Stimulated activated CD8-positive, alpha-beta memory T cell treated with anti-CD3 and anti-CD28 coated beads, Interleukin-12 subunit alpha, Interleukin-12 subunit beta, amount 100 ng/mL, for 4 hours (primary cell): Measurements from ENCODE around the gene CNOT1.
"Not testable (repeated sequence)": the region's sequence is repeated elsewhere in the genome, so short reads cannot be mapped to it uniquely, and the experiment has no call there.

ENCODE experiments used
- DNase-seq: peaks from one replicate; pipeline ENCODE4 v3.0.0-alpha.2; 2020; ENCODE audit warnings: low read depth

The CNOT1 gene

DNA sequence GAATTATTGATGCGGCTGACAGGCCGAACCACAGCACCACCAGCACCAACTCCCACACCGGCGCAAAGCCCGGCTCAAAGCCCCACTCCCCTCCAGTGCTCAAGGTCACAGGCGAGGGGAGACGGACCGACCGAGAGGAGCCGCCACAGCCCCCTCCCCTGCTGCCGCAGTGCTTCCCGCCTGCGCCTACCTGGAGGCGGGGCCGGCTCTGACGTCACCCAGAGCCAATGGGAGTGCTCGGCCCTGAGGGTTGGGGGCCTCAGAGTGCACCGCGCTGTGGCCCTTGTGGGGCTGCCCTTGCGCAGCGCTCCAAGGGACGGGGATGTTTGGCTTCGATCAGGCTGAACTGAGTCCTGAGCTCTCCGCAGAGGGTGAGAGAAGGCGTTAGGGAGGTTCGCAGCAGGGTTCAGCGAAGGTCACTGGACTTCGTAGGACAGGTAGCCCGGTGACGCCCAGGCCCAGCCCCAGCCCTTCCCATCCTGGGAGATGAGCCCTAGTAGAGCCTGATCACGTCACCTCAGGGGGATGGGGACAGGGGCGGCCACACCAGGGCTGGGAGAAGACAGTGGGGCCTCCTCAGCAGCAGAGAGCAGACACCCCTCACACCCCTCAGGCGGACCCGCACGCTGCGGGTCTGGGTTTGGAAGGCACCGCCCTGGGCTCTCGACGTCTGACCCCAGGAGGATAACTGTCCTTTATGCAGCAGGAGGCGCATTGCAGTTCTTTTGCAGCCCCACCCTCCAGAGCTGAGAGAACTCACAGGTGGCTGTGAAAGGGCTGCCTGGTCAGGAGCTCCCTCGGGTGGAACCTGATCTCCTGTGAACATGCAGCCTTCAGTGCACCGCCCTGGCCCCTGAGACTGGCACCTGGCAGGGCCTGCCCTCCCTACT, 128.1 kb downstream of the CNOT1 start:
- DNase-seq, result peak; percentile 27

DNA sequence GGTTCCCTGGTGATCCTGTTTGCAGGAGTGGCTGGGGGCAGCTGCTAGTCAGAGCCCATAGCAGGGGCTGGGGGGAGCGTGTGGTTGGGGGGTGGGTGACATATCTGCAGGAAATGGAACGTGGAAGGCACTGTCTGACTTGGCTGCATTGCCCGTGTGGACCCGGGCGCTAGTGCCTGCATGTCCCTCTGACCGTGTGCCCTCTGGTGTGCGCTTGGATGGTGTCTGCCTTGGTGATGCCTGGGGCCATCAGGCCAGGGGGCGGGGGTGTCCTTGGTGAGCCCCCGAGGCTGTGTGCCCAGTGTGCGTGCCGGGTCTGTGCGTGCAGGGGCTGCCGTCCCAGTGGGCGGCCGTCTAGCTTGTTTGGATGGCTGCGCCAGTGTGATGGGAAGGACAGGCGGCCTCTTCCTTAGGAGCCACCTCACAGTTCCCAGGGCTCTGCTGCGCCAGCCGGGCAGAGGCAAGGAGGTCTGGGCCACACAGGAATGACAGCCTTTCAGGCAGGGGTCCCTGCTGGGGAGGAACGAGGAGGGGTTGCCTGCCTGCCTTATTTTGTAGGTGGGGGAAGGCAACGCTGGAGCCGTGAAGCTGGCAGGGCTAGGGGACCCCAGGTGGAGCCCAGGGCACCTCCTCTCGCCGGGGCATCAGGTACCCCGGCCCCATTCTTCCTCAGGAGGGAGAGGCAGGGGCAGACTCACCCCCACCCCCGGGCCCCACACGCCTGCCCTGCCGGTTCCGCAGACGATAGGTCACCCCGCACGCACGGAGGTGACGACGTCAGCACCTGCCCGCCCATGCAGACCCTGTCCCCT, 129.0 kb downstream of the CNOT1 start:
- DNase-seq, result no peak

DNA sequence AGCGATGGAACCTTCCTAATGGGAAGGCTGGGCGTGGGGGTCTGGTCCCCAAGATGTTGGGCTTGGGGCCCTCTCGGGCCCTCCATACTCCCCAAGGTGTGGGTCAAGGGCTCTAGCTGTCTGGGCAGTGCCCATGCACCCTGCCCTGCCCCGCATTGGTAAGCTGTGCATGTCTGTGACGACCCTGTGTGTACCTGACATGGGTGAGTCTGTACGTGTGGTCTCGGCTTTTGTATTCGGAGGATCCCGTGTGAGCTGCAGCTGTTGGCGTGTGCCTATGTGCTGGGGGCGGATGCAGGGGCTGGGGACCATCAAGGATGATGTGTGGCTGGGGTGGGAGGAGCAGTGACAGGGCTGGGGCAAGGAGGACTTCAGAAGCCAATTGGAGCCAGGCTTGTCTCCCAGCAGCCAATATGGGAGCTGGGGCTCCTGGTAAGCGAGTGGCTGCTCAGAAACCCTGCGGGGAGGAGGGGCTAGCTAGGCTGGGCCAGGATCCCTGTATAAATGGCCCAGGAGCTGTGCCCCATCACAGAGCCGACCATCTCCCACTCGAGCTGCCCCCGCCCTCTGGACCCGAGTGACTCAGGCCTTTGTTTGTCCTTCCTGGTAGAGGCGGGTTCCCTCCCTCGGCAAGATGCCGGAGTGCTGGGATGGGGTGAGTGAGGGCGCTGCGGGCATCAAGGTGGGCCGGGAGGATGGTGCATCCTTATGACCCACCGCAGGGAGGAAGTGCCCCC, 129.8 kb downstream of the CNOT1 start, which contains the start of gene NDRG4:
Gene NDRG4 (plus strand): TSS at position 529 of the 737 bp plus-strand sequence. CDS start 106 bp downstream, at position 635.
- DNase-seq, result no peak

DNA sequence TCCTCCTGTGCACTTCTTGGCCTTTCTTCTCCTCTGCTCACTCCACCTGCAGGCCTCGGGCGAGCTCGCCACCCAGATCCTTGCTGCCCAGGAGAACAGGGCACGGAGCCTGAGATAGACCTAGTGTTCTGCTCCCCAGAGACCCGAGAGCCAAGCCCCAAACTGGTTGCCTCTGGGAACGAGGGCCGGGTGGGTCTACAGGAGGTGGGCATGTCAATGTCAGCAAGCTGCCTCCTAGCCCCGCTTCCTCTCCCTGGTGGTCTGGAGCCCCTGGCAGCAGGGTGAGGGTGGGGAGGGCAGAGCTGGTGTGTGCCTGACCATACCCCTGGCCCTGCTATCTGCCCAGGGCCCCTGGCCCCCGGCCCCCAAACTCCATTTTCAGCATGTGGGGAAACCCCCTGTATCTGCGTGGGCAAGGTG, 130.5 kb downstream of the CNOT1 start:
- DNase-seq, result no peak

DNA sequence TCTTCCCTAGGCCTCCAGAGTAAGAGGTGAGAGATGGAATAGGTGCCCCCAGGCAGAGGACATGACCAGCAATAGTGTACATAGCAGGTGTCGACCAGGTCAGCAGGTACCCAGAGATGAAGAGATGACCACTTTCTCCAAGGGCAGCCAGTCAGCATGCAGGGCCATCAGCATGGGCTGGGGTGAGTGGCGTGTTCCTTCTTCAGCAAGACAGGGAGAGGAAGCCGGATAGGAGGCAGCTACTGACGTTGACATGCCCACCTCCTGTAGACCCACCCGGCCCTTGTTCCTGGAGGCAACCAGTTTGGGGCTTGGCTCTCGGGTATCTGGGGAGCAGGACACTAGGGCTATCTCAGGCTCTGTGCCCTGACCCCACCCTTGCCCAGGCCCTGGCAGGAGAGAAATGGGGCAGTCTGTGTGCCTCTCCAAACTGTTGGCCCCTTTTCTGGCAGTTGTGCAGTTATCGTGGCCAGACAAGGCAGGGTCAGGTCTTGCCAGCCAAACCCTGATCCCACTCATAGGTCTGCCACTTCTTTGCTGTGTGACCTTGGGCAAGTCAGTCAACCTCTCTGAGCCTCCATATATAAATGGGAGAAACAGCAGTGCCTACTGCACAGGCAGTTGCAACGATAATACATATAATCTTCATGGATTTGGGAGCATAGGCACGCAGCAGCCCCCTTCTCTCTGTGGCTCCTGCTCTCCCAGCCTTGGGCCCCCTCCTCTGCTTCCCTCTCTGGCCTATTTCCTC, 131.1 kb downstream of the CNOT1 start:
- DNase-seq, result no peak

DNA sequence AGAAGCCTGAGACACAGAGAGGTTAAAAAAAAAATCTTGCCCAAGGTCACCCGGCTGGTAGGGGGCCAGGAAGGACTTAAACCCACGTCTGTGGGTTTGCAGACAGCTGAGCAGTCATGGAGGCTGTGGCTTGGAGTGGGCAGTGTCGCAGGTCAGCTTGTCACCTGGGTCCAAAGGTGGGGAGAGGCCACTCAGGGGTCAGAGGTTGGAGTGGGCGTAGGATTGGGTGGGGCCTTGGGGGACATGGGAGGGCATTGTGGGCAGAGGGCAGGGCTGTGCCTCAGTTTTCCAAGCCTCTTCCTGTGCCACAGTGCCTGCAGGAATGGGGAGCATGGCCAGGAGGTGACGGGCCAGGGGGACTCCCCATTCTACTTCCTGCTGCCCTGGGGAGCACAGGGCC, 131.7 kb downstream of the CNOT1 start:
- DNase-seq, result no peak

DNA sequence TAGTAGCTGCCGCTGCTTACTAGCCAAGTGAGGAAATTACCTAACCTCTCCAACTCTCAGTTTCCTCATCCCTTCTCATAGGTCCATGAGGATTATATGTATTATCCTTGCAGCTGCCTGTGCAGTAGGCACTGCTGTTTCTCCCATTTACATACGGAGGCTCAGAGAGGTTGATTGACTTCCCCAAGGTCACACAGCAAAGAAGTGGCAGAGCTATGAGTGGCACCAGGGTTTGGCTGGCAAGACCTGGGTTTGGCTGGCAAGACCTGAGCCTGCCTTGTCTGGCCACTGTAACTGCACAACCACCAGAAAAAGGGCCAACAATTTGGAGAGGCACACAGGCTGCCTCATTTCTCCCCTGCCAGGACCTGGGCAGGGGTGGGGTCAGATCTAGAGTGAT, 132.2 kb downstream of the CNOT1 start:
- no peak for DNase-seq

DNA sequence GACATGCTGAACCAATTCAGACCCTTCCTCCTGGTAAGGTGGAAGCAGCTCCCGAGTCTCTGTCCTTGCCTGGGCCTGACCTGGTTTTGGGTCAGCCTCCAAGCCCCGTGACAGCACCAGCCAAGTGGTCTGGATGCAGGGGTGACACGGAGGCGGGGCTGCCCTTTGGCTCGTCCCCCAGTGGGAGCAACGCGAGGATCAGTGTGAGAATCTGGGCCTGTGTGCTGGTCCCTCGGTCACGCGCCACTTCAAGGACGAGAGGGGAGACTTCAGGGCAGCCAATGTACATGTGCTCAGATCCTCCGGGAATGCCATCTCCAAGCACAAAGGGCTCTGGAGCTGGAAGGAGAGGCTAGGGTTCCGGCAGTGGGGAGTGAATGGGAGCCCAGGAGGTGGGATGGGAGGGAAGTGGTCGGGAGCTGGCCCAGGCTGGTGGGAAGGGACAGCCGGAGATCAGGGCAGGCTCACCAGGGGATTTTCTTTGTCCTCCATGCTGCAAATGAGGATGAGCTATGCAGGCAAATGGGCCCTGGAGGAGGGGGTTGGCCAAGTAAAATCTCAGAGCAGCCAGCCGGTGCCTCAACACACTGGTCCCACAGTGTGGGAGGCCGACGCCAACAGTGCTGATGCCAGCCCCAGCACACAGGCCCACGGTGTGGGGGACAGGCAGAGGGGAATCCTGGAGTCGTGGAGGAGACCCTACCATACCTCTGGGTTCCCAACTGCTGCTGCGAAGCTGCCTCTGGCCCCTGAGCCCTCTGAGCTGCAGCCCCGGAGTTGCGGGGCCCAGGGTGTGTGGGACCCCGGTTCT, 133.9 kb downstream of the CNOT1 start:
- DNase-seq, result no peak

DNA sequence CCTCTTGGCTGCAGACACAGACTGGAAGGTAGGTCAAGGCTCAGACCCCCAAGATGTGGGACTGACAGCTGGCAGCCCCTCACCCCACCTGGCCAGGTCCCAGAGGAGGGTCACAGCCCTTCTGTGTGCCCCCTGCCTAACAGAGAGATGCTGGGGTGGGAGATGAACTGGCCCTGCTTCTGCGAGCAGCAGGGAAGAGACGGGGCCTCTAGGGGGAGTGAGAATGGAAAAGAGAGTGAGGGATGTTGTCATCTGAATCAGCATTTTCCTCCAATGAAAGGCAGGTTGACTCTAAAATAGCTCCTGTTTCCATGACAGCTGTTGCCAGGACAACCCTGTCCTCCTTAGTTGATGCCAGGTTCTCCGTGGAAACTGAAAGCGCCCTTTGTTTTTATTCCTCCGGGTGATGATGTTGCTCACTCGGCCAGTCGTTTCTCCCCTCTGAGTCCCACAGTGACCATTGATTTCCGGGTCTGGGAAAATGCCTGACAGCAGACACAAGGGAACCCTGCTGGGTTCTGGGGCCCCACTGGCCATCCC, 134.6 kb downstream of the CNOT1 start:
- DNase-seq, result no peak

DNA sequence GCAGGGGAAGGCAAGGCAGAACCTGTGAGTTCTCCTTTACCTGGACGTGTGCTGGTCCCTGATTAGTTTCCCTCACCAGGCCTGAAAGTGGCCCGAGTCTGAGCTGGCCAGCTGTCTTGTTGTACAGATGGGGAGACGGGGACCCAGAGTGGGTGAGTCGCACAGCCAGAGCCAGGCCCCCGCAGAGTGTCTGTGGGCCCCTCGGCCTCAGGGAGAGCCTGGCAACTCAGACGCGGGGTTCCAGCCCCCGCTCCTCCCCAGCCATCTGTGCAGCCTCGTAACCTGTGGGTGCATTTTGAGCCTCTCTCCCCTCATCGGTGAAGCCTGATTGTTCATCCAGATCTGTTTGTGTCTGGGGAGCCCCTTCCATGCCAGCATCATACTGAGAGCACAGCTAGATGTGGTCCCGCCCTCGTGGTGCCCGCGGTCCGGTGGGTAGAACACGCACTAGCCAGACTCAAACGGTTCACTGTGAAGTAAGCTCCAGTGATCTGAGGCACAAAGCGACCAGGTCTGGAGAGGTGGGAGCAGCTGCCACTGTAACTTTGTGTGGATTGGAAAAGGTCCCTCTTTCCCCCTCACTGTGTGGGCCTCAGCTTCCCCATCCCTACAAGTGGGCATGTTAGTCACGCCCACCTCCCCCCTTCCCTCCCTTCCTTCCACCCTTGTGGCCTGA, 135.7 kb downstream of the CNOT1 start:
- no peak for DNase-seq

DNA sequence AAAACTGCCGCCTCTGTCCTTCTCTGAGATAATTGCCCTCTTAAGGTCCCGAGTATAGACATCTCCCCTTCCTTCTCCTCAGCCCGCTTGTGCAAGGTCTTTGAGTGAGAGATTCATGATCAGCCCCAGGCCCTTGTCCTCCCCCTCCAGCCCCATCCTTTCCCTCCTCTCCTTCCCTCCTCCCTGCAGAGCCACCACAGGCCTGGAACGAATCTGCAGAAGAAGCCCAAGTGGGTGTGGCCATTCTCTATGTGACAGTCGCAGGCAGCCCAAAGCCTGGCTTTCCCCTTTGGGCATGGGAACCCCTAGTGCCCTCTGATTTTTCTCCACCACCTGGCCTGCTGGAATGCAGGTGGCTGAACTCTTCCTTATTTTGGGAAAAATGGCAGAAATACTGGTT, 136.9 kb downstream of the CNOT1 start:
- no peak for DNase-seq

DNA sequence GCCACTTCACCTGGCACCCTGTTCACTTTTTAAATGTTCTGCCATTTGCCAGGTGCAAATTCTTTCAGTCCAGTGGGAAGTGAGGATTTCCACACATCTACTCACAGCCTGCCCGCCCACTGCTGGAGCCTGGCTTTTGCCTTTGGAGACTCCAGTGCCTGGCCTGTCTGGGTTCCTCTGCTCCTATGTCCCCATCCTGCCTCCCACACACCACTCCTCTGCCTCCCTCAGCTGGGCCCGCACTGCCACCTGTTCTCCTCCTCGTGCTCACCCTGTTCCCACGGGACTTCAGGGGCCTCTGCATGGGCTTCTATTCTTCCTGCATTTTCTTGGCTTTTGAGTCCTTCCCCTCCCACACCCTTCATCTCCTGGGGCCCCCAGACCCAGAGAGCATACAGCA, 137.6 kb downstream of the CNOT1 start:
- no peak for DNase-seq

DNA sequence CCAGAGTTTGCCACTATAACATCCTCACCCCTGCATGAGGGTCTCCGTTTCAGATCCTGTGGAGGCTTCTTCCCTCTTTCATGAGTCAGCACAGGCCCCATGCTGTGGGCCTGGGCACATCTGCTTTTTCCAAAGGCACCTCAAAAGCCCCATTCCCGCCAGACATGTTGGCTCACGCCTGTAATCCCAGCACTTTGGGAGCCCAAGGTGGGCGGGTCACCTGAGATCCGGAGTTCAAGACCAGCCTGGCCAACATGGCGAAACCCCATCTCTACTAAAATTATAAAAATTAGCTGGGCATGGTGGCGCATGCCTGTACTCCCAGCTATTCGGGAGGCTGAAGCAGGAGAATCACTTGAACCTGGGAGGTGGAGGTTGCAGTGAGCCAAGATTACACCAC, 139.1 kb downstream of the CNOT1 start:
- not testable (repeated sequence) for DNase-seq

DNA sequence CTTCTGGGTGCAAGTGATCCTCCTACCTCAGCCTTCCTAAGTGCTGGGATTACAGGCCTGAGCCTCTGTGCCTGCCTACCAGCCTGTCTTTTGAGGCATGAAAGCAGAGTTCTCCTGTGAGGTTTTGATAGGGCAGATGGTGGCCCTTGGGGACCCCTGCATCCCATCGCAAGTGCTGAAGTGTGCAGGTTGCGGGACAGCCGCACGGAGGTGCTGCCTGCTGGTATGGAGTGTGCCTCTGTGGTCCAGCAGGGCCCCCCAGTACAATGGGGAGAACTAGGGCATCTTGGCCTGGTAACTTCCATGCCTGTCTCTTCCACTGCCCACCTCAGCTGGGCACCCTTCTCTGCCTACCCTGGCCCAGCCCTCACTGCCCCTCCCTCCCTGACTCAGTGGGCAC, 139.6 kb downstream of the CNOT1 start:
- no peak for DNase-seq

DNA sequence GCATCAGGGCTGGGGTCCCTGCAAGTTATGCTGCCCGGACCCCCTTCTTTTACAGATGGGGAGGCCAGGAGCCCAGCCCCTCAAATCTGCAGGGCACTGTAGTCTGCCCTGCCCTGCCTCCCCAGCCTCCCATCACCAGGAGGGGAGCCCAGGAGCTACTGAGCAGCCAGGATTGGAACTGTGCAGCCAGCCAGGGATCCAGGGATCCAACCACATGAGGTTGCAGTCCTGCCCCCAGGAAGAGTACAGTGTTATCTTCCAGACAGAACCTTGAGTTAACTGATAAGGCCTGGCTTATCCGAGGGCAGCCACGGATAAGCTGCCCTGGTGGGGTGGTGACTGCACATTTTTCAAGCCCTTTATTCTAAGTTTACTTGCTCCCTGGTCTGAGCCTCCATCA, 141.1 kb downstream of the CNOT1 start:
- DNase-seq, result no peak

DNA sequence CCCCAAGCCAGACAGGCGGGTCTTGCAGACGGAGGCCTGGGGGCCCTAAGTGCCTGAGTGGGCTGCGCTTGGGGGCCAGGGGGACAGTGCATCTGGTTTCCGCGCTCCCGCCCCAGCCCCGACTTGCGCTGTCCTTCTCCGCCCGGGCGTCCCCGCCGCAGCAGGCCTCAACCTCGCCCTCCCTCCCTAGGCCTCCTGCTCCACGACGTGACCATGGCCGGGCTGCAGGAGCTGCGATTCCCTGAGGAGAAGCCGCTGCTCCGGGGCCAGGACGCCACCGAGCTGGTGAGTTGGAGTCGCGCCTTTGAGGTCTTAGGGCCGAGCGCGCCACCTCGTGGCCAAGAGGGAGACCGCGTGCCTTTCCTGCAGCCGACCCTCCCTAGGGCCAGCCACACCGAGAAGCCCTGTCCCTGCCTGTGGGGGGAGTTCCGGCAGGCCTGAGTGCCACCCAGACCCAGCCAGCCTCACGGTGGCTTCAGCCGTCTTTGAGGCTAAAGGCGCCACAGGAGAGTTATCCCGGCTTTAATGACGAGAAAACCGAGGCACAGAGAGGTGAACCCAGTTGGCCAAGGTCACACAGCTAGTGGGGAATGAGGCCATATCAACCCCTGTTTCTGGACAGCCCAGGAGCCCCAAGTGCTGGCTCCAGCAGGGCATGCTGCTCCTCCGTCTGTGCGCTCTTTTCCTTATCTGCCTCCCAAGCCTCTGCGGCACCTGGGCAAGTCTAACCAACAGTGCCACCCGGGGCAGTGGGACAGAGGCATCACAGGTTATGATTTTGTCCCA, 141.9 kb downstream of the CNOT1 start:
- DNase-seq, result peak; percentile 45

DNA sequence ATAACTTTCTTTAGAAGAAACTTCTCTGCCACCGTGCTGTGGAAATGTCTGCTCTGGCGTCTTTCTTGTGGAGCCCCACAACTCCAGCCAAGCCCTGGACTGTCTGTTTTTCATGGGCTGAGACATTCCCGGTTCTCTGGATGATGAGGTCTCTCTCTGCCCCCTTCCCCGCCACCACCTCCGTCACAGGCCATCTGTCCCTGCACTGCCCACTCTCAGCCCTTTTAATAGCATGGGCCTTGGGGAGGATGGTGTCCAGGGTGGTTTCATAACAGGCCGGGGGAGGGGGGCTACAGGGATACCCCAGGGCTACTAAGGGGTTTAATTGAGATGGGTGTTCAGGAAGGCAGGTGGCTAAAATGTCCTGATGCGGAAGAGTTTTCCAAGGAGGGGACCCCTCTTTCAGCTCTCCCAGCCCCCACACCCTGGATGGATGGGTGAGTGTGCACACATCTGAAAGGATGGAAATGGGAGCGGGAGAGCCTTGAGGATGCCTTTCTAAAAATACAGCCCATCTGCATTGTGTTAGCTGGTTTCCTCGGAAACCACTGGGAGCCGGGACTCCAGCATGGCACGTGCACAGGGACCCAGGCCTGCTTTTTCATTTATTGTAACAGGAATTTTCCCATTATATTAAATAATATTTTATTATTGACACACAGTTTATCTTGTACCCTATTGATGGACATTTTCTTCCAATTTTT, 144.3 kb downstream of the CNOT1 start:
- no peak for DNase-seq

DNA sequence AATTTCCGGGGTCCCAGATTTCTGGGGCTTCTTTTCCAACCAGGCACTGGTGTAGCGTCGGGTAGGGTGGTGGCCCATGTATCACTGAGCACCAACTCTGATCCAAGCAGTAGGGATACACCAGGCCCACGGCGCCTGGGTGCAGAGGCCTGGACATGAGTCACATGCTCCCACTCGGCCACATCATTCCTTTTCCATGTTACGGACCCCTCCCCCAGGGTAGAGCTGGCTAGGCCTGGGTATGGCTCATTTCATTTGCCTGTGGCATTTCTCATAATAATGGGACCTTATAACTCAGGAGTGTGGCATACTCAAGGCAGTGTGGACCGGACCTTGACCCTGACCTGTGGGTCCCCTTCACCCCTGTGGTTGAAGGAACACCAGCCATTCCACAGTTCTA, 147.7 kb downstream of the CNOT1 start:
- DNase-seq, result no peak
